ENCODE results near the gene ADGRL3.
"Not testable (repeated sequence)": the region's sequence is repeated elsewhere in the genome, so short reads cannot be mapped to it uniquely, and the experiment has no call there.

Gene ADGRL3

GRCh38 chr4:61763682-61764081 lies 563.6 kb downstream of the ADGRL3 start:
- DNase-seq, result no peak

GRCh38 chr4:61764090-61764489 lies 564.0 kb downstream of the ADGRL3 start:
- not testable (repeated sequence) for DNase-seq

GRCh38 chr4:61769444-61770167 lies 569.5 kb downstream of the ADGRL3 start:
- not testable (repeated sequence) for DNase-seq

- no peak for DNase-seq
These were observed 570.3 kb downstream of the ADGRL3 start for GRCh38 chr4:61770456-61770855.

- no peak for DNase-seq
These were observed 570.9 kb downstream of the ADGRL3 start for GRCh38 chr4:61771056-61771455.

- DNase-seq, result no peak
These were observed 572.0 kb downstream of the ADGRL3 start for GRCh38 chr4:61772126-61772525.

- DNase-seq, result no peak
These were observed 573.6 kb downstream of the ADGRL3 start for GRCh38 chr4:61773655-61774245.

GRCh38 chr4:61782133-61782532 lies 582.0 kb downstream of the ADGRL3 start:
- DNase-seq, result no peak

- DNase-seq, result no peak
These were observed 582.9 kb downstream of the ADGRL3 start for GRCh38 chr4:61783050-61783449.

GRCh38 chr4:61785761-61786160 lies 585.6 kb downstream of the ADGRL3 start:
- no peak for DNase-seq

GRCh38 chr4:61786211-61786610 lies 586.1 kb downstream of the ADGRL3 start:
- DNase-seq, result no peak

- no peak for DNase-seq
These were observed 595.9 kb downstream of the ADGRL3 start for GRCh38 chr4:61795998-61796397.

GRCh38 chr4:61799794-61800193 lies 599.7 kb downstream of the ADGRL3 start:
- no peak for DNase-seq

- DNase-seq, result no peak
These were observed 605.1 kb downstream of the ADGRL3 start for GRCh38 chr4:61805227-61805626.

GRCh38 chr4:61805979-61806378 lies 605.9 kb downstream of the ADGRL3 start:
- DNase-seq, result no peak

- DNase-seq, result no peak
These were observed 612.0 kb downstream of the ADGRL3 start for GRCh38 chr4:61812171-61812570.

GRCh38 chr4:61817071-61817470 lies 616.9 kb downstream of the ADGRL3 start:
- DNase-seq, result no peak

GRCh38 chr4:61820136-61820535 lies 620.0 kb downstream of the ADGRL3 start:
- DNase-seq, result no peak

- DNase-seq, result no peak
These were observed 624.3 kb downstream of the ADGRL3 start for GRCh38 chr4:61824454-61824853.

- DNase-seq, result no peak
These were observed 627.8 kb downstream of the ADGRL3 start for GRCh38 chr4:61827907-61828391.

GRCh38 chr4:61828960-61829359 lies 628.8 kb downstream of the ADGRL3 start:
- DNase-seq, result no peak

GRCh38 chr4:61831987-61832386 lies 631.9 kb downstream of the ADGRL3 start:
- no peak for DNase-seq

- DNase-seq, result no peak
These were observed 637.3 kb downstream of the ADGRL3 start for GRCh38 chr4:61837395-61837794.

GRCh38 chr4:61838072-61838471 lies 637.9 kb downstream of the ADGRL3 start:
- DNase-seq, result no peak

GRCh38 chr4:61841714-61842113 lies 641.6 kb downstream of the ADGRL3 start:
- no peak for DNase-seq
